ENCODE data around the gene GIT2.
A peak's percentile ranks its signal among the peaks of the same experiment; 100 is the strongest.

Gene GIT2

DNA sequence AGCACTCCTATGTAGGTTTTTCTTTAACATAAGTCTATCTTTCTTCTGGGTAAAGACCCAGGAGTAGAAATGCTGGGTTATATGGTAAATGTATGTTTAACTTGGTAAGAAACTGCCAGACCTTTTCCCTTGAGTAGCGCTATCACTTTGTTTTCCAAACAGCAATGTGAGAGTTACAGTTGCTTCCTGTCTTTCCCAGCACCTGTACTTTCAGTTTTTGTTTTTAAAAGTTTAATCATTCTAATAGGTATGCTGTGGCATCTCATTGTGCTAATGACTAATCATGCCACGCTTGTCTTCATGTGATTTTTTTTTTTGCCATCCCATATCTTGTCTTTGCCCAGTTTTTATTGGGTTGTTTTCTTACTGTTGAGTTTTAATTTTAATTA, 28.1 kb downstream of the GIT2 start:
- Histone ChIP-seq H2BK5ac (ENCODE audit: low read depth, low read length, poor library complexity) (no peak overlapping the region), H3K4me1 (ENCODE audit: control insufficient read depth in 1 of 2, insufficient read depth in 2 of 2, low read length in 2 of 2) (peaks cover 0 to 2% of the 10 kb centered on the region in 2 experiments), H4K8ac (ENCODE audit: low read depth, low read length) (no peak overlapping the region), H3K9ac (ENCODE audit: low read length) (no peak overlapping the region), H2AK5ac (ENCODE audit: low read length) (no peak overlapping the region), H3K14ac (ENCODE audit: low read length) (no peak overlapping the region), H3K79me2 (ENCODE audit: control insufficient read depth, insufficient read depth, low read length, poor library complexity) (no peaks in the 10 kb centered on the region), H2BK120ac (ENCODE audit: insufficient read depth, low read length, poor library complexity) (no peak overlapping the region), H4K91ac (ENCODE audit: low read depth, low read length) (no peak overlapping the region), H3K27ac (ENCODE audit: low read depth, low read length) (no peak overlapping the region), H2AFZ (ENCODE audit: insufficient read depth, low read length, poor library complexity) (no peak overlapping the region), H3K9me3 (ENCODE audit: insufficient read depth, low read depth, low read length) (no peaks in the 10 kb centered on the region), H3K23ac (ENCODE audit: low read length) (no peak overlapping the region), H3K4ac (ENCODE audit: low read depth, low read length) (no peak overlapping the region), H4K12ac (ENCODE audit: low read depth, low read length) (no peak overlapping the region), H3K79me1 (ENCODE audit: low read length) (no peaks in the 10 kb centered on the region), H3K36me3 (ENCODE audit: control insufficient read depth in 1 of 2, insufficient read depth in 2 of 2, low read length in 2 of 2) (peaks cover 17 to 20% of the 10 kb centered on the region in 2 experiments), H2BK12ac (ENCODE audit: low read length) (no peak overlapping the region), H3K4me2 (ENCODE audit: low read length) (no peak overlapping the region), H3K4me3 (ENCODE audit: low read depth, low read length) (no peak overlapping the region), H3K27me3 (ENCODE audit: insufficient read depth, low read length) (no peaks in the 10 kb centered on the region), H3K18ac (ENCODE audit: low read length) (no peak overlapping the region)
- no peak for DNase-seq
- WGBS (ENCODE audit: extremely low coverage, insufficient coverage, insufficient read length), result no CpG with 5 or more reads among the region's 2 CpGs

DNA sequence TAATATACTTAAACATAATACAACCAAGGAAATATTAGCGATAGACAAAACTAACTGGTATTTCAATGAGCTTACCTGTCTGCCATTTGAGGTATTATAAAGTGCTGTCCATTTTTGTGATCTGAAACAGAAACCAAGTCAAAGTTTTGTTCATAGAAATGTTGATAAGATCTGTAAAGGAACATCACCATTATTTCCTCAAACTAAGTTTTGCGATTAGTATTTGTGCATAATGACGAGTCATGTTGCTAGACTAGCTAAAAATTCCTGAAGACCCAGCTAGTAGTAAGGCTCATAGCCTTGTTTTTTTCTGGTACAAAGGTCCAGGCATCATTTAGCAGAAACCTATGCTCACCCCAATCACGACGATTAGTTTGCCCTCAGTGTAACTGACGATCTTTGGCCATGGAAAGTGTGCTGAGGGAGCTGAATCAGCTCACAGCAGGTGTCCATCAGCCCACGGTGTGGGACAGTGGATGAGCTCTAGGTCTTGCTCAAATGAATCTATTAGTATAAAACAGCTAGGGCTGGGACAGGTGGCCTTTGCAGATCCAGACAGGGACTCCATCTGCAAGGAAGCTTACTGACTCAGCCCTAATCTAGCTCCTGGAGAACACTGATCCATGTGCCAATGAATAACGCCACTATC, 28.7 kb downstream of the GIT2 start:
- H3K23ac ChIP-seq (ENCODE audit: low read length), result no peak overlapping the region
- no peak overlapping the region for H2AFZ ChIP-seq (ENCODE audit: insufficient read depth, low read length, poor library complexity)
- H3K18ac ChIP-seq (ENCODE audit: low read length), result no peak overlapping the region
- no peaks in the 10 kb centered on the region for H3K27me3 ChIP-seq (ENCODE audit: insufficient read depth, low read length)
- DNase-seq, result peak; percentile 34 to 85
- H2BK120ac ChIP-seq (ENCODE audit: insufficient read depth, low read length, poor library complexity), result no peak overlapping the region
- H3K79me1 ChIP-seq (ENCODE audit: low read length), result no peaks in the 10 kb centered on the region
- H4K91ac ChIP-seq (ENCODE audit: low read depth, low read length), result no peak overlapping the region
- no peak overlapping the region for H2BK5ac ChIP-seq (ENCODE audit: low read depth, low read length, poor library complexity)
- WGBS (ENCODE audit: extremely low coverage, insufficient coverage, insufficient read length), result no CpG with 5 or more reads among the region's 8 CpGs
- no peak overlapping the region for H3K27ac ChIP-seq (ENCODE audit: low read depth, low read length)
- H3K9ac ChIP-seq (ENCODE audit: low read length), result no peak overlapping the region
- no peak overlapping the region for H3K14ac ChIP-seq (ENCODE audit: low read length)
- H3K4ac ChIP-seq (ENCODE audit: low read depth, low read length), result no peak overlapping the region
- H3K4me3 ChIP-seq (ENCODE audit: low read depth, low read length), result no peak overlapping the region
- H3K4me2 ChIP-seq (ENCODE audit: low read length), result no peak overlapping the region
- H3K36me3 ChIP-seq (ENCODE audit: control insufficient read depth in 1 of 2, insufficient read depth in 2 of 2, low read length in 2 of 2), result peaks cover 17 to 20% of the 10 kb centered on the region in 2 experiments
- no peak overlapping the region for H4K12ac ChIP-seq (ENCODE audit: low read depth, low read length)
- H3K9me3 ChIP-seq (ENCODE audit: insufficient read depth, low read depth, low read length), result no peaks in the 10 kb centered on the region
- peaks cover 0 to 2% of the 10 kb centered on the region in 2 experiments for H3K4me1 ChIP-seq (ENCODE audit: control insufficient read depth in 1 of 2, insufficient read depth in 2 of 2, low read length in 2 of 2)
- H4K8ac ChIP-seq (ENCODE audit: low read depth, low read length), result no peak overlapping the region
- no peak overlapping the region for H2BK12ac ChIP-seq (ENCODE audit: low read length)
- no peak overlapping the region for H2AK5ac ChIP-seq (ENCODE audit: low read length)
- no peaks in the 10 kb centered on the region for H3K79me2 ChIP-seq (ENCODE audit: control insufficient read depth, insufficient read depth, low read length, poor library complexity)

DNA sequence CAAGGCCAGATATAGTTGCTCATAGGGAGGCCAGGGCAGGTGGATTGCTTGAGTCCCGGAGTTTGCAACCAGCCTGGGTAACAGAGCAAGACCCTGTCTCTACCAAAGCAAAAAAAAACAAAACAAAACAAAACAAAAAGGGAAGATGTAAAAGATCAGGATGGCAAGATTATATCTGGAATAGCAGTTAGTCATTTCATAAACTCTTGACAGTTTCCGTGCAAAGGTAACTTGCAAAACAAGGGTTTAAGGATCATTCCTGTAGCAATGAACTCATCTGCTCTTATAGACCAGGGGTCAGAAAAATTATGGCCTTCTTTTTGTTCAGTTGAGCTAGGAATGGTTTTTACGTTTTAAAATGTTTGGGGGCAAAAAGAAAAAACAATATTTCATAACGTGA, 29.6 kb downstream of the GIT2 start:
- WGBS (ENCODE audit: extremely low coverage, insufficient coverage, insufficient read length), result no CpG with 5 or more reads among the region's 4 CpGs
- no peak overlapping the region for H4K8ac ChIP-seq (ENCODE audit: low read depth, low read length)
- H2BK5ac ChIP-seq (ENCODE audit: low read depth, low read length, poor library complexity), result no peak overlapping the region
- H2AK5ac ChIP-seq (ENCODE audit: low read length), result no peak overlapping the region
- H2AFZ ChIP-seq (ENCODE audit: insufficient read depth, low read length, poor library complexity), result no peak overlapping the region
- no peak overlapping the region for H3K9ac ChIP-seq (ENCODE audit: low read length)
- H3K9me3 ChIP-seq (ENCODE audit: insufficient read depth, low read depth, low read length), result no peaks in the 10 kb centered on the region
- H4K91ac ChIP-seq (ENCODE audit: low read depth, low read length), result no peak overlapping the region
- no peak overlapping the region for H3K4me2 ChIP-seq (ENCODE audit: low read length)
- no peak overlapping the region for H4K12ac ChIP-seq (ENCODE audit: low read depth, low read length)
- H3K18ac ChIP-seq (ENCODE audit: low read length), result no peak overlapping the region
- H2BK12ac ChIP-seq (ENCODE audit: low read length), result no peak overlapping the region
- no peak overlapping the region for H3K27ac ChIP-seq (ENCODE audit: low read depth, low read length)
- H2BK120ac ChIP-seq (ENCODE audit: insufficient read depth, low read length, poor library complexity), result no peak overlapping the region
- H3K23ac ChIP-seq (ENCODE audit: low read length), result no peak overlapping the region
- peak; percentile 41 to 87 for DNase-seq
- peaks cover 0 to 2% of the 10 kb centered on the region in 2 experiments for H3K4me1 ChIP-seq (ENCODE audit: control insufficient read depth in 1 of 2, insufficient read depth in 2 of 2, low read length in 2 of 2)
- H3K27me3 ChIP-seq (ENCODE audit: insufficient read depth, low read length), result no peaks in the 10 kb centered on the region
- H3K14ac ChIP-seq (ENCODE audit: low read length), result no peak overlapping the region
- H3K79me1 ChIP-seq (ENCODE audit: low read length), result no peaks in the 10 kb centered on the region
- H3K79me2 ChIP-seq (ENCODE audit: control insufficient read depth, insufficient read depth, low read length, poor library complexity), result no peaks in the 10 kb centered on the region
- H3K36me3 ChIP-seq (ENCODE audit: control insufficient read depth in 1 of 2, insufficient read depth in 2 of 2, low read length in 2 of 2), result peaks cover 17 to 20% of the 10 kb centered on the region in 2 experiments
- no peak overlapping the region for H3K4ac ChIP-seq (ENCODE audit: low read depth, low read length)
- H3K4me3 ChIP-seq (ENCODE audit: low read depth, low read length), result no peak overlapping the region

DNA sequence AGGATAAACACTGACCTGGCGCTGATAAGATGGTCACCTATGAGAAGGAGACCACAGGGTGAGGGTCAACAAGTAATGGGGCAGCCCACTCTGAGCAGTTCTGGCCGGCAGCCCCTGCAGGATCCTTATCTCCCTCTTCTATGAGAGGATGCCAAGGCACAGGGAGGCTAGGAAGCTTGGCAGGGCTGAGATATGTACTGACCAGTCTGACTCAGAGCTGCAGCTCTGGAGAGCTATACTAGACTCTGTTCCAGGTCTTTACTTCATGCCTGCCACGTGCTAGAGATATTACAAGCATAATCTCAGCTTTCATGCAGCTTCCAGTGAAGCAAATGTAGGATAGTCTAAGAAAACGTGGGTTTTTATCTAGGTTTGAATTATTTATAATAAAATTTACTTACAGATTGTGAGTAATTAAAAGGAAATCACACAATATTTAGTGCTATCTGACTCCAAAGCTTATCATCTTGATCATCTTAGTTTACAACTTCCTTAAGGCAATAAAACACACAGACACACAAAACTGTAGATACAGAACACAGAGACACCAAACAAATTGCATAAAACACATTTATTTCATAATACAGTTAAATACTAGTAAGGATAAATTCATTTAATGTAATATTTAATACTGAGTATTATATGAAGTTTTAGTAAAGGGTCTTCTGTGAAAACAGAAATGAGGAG, 32.3 kb downstream of the GIT2 start:
- Histone ChIP-seq H2AK5ac (ENCODE audit: low read length) (no peak overlapping the region), H3K9me3 (ENCODE audit: insufficient read depth, low read depth, low read length) (no peaks in the 10 kb centered on the region), H3K27ac (ENCODE audit: low read depth, low read length) (no peak overlapping the region), H3K4ac (ENCODE audit: low read depth, low read length) (no peak overlapping the region), H3K4me1 (ENCODE audit: control insufficient read depth in 1 of 2, insufficient read depth in 2 of 2, low read length in 2 of 2) (peaks cover 0 to 2% of the 10 kb centered on the region in 2 experiments), H3K36me3 (ENCODE audit: control insufficient read depth in 1 of 2, insufficient read depth in 2 of 2, low read length in 2 of 2) (peaks cover 11 to 18% of the 10 kb centered on the region in 2 experiments), H3K79me1 (ENCODE audit: low read length) (no peaks in the 10 kb centered on the region), H4K12ac (ENCODE audit: low read depth, low read length) (no peak overlapping the region), H3K9ac (ENCODE audit: low read length) (no peak overlapping the region), H3K79me2 (ENCODE audit: control insufficient read depth, insufficient read depth, low read length, poor library complexity) (no peaks in the 10 kb centered on the region), H3K18ac (ENCODE audit: low read length) (no peak overlapping the region), H2BK120ac (ENCODE audit: insufficient read depth, low read length, poor library complexity) (no peak overlapping the region), H2BK12ac (ENCODE audit: low read length) (no peak overlapping the region), H2AFZ (ENCODE audit: insufficient read depth, low read length, poor library complexity) (no peak overlapping the region), H3K14ac (ENCODE audit: low read length) (no peak overlapping the region), H4K8ac (ENCODE audit: low read depth, low read length) (no peak overlapping the region), H2BK5ac (ENCODE audit: low read depth, low read length, poor library complexity) (no peak overlapping the region), H3K27me3 (ENCODE audit: insufficient read depth, low read length) (no peaks in the 10 kb centered on the region), H4K91ac (ENCODE audit: low read depth, low read length) (no peak overlapping the region), H3K4me2 (ENCODE audit: low read length) (no peak overlapping the region), H3K23ac (ENCODE audit: low read length) (no peak overlapping the region), H3K4me3 (ENCODE audit: low read depth, low read length) (no peak overlapping the region)
- no CpG with 5 or more reads among the region's 4 CpGs for WGBS (ENCODE audit: extremely low coverage, insufficient coverage, insufficient read length)
- no peak for DNase-seq
